ENCODE data around the gene MEGF8.

Gene MEGF8

DNA sequence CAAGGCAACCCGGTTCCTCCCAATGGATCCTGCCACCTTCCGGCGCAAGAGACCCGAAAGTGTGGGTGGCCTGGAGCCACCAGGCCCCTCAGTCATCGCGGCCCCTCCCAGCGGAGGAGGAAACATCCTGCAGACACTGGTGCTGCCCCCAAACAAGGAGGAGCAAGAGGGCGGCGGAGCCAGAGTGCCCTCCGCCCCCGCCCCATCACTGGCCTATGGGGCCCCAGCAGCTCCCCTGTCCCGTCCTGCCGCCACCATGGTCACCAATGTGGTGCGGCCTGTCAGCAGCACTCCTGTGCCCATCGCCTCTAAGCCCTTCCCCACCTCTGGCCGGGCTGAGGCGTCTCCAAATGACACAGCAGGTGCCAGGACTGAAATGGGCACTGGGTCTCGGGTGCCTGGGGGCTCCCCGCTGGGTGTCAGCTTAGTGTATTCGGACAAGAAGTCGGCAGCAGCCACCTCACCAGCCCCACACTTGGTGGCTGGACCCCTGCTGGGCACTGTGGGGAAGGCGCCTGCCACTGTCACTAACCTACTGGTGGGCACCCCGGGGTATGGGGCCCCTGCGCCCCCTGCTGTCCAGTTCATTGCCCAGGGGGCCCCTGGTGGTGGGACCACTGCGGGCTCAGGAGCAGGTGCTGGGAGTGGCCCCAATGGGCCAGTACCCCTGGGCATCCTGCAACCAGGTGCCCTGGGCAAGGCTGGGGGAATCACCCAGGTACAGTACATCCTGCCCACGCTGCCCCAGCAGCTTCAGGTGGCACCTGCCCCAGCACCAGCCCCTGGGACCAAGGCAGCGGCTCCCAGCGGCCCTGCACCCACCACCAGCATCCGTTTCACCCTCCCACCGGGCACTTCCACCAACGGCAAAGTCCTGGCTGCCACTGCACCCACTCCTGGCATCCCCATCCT lies 34.7 kb upstream of the MEGF8 start:
- H3K27ac ChIP-seq = peak overlapping the region; percentile 55

DNA sequence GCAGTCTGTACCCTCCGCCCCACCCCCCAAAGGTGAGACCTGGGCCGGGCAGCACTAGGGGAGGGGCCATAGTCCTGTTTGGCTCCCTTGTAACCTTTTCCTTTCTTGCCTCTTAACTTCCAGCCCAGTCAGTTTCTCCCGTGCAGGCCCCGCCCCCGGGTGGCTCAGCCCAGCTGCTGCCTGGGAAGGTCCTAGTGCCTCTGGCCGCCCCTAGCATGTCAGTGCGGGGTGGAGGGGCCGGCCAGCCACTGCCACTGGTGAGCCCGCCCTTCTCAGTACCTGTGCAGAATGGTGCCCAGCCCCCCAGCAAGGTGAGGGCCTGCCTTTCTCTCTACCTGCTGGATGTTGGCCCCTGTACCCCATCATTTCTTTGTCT lies 34.0 kb upstream of the MEGF8 start:
- TF ChIP-seq ZFX (IDR thresholded peaks at IDR 0.05; ENCODE audit: borderline replicate concordance) = no peak
- TF ChIP-seq, protein P1, sequence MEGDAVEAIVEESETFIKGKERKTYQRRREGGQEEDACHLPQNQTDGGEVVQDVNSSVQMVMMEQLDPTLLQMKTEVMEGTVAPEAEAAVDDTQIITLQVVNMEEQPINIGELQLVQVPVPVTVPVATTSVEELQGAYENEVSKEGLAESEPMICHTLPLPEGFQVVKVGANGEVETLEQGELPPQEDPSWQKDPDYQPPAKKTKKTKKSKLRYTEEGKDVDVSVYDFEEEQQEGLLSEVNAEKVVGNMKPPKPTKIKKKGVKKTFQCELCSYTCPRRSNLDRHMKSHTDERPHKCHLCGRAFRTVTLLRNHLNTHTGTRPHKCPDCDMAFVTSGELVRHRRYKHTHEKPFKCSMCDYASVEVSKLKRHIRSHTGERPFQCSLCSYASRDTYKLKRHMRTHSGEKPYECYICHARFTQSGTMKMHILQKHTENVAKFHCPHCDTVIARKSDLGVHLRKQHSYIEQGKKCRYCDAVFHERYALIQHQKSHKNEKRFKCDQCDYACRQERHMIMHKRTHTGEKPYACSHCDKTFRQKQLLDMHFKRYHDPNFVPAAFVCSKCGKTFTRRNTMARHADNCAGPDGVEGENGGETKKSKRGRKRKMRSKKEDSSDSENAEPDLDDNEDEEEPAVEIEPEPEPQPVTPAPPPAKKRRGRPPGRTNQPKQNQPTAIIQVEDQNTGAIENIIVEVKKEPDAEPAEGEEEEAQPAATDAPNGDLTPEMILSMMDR (IDR thresholded peaks at IDR 0.05) = no peak; the same call in 1 of the 2 replicates
- peak overlapping the region; percentile 55 for H3K27ac ChIP-seq

More for the DNA sequence above, 34.7 kb upstream of the MEGF8 start:
- TF ChIP-seq, protein P1 (IDR thresholded peaks at IDR 0.05) = peak; percentile 58
- no peak for TF ChIP-seq ZFX (IDR thresholded peaks at IDR 0.05; ENCODE audit: borderline replicate concordance)

DNA sequence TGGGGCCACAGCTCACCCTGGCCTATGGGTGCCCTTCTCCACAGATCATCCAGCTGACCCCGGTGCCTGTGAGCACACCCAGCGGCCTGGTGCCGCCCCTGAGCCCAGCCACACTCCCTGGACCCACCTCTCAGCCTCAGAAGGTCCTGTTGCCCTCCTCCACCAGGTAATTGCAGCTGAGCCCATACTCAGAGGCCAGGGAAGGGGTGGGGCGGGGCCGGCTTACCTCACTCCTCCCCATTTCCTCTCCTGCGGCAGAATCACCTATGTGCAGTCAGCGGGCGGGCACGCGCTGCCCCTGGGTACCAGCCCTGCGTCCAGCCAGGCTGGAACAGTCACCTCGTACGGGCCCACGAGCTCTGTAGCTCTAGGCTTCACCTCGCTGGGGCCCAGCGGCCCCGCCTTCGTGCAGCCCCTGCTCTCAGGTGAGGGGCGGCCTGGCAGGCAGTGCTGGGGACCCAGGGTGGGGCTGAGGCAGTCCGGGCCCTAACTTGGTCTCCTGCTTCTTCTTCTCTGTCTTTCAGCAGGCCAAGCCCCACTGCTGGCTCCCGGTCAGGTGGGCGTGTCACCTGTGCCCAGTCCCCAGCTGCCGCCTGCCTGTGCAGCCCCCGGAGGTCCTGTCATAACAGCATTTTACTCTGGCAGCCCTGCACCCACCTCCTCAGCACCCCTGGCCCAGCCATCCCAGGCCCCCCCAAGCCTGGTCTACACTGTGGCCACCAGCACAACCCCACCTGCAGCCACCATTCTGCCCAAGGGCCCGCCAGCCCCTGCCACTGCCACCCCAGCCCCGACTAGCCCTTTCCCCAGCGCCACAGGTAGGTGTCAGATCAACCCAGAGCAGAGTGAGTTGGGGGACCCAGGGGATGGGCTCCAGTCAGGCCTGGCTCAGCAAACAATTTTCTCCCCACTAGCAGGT lies 33.1 kb upstream of the MEGF8 start:
- TF ChIP-seq ZFX (IDR thresholded peaks at IDR 0.05; ENCODE audit: borderline replicate concordance) = no peak
- TF ChIP-seq, protein P1 (IDR thresholded peaks at IDR 0.05) = no peak
- H3K27ac ChIP-seq = peak overlapping the region; percentile 55

GRCh38 chr19:42292963-42293362 lies 32.5 kb upstream of the MEGF8 start:
- TF ChIP-seq ZFX (IDR thresholded peaks at IDR 0.05; ENCODE audit: borderline replicate concordance) = no peak
- TF ChIP-seq, protein P1 (IDR thresholded peaks at IDR 0.05) = no peak

DNA sequence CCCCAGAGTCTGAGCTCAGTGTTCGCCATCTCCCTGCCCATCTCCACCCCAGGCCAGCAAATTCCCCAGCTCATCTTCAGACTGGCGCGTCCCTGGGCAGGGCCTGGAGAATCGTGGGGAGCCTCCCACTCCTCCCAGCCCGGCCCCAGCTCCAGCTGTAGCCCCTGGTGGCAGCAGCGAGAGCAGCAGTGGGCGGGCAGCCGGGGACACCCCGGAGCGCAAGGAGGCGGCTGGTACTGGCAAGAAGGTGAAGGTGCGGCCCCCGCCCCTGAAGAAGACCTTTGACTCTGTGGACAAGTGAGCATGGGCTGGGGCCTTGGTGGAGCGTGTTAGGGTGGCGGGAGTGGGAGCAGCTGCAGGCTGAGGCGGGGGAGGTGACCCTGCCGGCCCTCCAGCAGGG lies 31.9 kb upstream of the MEGF8 start:
- no peak for TF ChIP-seq ZFX (IDR thresholded peaks at IDR 0.05; ENCODE audit: borderline replicate concordance)
- TF ChIP-seq, protein P1 (IDR thresholded peaks at IDR 0.05) = no peak
- H3K27ac ChIP-seq = no peak overlapping the region

More at GRCh38 chr19:42292963-42293362, 32.5 kb upstream of the MEGF8 start:
- H3K27ac ChIP-seq = no peak overlapping the region

DNA sequence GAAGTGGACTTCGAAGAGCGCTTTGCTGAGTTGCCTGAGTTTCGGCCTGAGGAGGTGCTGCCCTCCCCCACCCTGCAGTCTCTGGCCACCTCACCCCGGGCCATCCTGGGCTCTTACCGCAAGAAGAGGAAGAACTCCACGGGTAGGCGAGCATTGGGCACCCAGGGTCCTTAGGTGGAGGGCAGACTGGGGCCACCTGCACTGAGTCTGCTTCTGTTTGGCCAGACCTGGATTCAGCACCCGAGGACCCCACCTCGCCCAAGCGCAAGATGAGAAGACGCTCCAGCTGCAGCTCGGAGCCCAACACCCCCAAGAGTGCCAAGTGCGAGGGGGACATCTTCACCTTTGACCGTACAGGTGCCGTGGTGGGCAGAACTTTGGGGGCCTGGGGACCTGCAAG lies 31.5 kb upstream of the MEGF8 start:
- no peak overlapping the region for H3K27ac ChIP-seq
- TF ChIP-seq, protein P1 (IDR thresholded peaks at IDR 0.05) = no peak
- TF ChIP-seq ZFX (IDR thresholded peaks at IDR 0.05; ENCODE audit: borderline replicate concordance) = no peak

Measured in 22Rv1 (cell line).